Measurements from ENCODE around the gene FABP7.

Gene FABP7

DNA sequence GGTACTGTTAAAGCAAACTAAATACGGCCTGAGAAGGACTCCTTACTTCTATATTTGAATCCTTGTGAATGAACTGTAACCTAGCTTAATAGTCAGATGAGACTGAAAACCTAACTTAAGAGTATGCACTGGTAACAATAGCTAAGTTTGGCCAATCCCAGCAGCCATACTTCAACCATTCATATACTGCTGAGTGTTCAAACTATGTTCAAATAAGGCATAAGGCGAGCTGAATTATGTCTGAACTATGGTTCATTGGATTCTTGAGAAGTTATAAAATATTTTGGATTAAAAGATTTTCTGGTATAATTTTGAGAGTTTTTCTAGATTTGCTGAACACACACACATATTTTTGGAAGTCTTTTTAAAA is 11.8 kb downstream of the FABP7 start:
- FAIRE-seq (no peak), DNase-seq (ENCODE audit: insufficient read length, low spot score) (no peak)

DNA sequence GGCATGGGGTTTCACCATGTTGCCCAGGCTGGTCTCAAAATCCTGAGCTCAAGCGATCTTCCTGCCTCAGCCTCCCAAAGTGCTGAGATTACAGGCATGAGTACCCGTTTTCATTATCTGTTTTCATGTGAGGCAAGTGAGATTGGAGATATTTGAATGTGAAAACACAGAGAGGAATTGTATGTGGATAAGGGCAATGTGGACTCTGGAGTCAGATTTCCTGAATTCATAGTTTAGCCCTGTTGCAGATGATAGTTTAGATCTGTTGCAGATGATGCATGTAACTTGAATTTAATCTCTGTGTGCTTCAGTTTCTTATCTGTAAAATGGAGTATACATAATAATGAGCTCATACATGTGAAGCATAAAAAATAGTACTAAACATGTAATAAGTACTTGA is 13.2 kb downstream of the FABP7 start:
- FAIRE-seq (no peak), DNase-seq (ENCODE audit: insufficient read length, low spot score) (no peak)

DNA sequence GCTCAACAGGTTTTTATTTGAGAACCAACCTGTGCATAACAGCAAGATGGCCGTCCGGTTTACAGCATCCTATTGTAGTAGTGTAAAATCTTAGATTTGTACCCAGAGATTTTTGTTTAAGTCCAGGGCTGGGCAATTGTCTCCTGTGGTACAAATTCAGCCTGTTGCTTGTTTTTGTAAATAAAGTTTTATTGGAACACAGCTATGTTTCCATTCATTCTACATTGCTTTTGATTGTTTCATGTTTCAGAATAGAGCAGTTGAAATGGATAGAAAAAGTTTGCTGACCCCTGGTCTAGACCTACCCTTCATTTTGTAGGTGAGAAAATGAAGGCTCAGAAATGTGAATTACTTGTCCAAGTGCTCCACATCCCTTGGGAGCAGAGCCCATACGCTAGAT is 18.0 kb downstream of the FABP7 start:
- FAIRE-seq = no peak
- no peak for DNase-seq (ENCODE audit: insufficient read length, low spot score)

DNA sequence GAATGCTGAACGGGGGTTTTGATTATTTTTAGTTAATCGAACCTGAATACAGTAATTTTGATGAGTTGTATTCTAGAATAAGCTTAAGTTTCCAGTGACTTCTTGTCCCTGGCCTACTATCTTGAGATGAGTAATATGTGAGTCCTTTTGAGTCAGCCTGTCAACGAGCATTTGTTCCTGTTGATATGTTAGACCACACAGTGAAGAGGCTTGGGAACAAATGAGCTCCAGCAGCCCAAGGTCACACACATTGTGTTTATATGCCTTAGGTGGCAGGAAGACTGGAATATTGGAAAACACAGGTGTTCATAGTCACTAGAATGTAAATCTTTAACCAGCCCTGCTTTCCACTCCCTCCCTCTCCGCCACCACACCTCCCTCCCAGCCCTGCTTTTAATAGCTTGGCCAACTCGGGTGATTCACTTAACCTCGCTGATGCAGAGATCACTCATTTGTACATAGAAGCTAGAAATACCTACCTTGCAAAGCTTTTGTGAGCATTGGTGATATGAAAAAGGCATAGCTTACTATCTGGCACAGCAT is 18.7 kb downstream of the FABP7 start:
- FAIRE-seq (no peak), DNase-seq (ENCODE audit: insufficient read length, low spot score) (no peak)

DNA sequence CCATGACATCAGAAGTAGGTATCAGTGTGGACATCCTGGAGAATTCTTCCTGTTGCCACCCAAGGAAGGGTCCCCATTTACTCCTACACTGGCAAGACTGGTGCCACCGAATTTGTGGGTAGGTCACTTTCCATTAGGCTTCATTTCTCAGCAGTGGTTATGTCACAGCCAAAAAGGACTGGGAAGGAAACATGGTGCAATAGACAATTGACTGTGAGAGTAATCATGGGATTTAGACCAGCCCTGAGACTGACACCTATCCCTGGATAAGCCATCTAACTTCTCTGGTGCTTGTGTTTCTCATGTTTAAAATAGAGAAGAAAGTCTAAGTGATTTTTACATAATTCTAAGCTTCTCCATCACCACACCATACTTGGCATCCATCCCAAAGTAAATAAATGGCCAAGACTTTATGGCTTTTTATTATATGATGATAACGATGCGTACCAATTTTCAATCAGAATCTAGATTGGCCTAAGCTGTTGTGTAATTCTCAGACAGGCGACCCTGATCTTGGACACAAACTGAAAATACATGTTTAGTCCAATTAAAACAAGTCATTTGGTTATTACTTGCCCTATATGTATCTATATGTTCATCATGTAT is 19.7 kb downstream of the FABP7 start:
- FAIRE-seq = no peak

DNA sequence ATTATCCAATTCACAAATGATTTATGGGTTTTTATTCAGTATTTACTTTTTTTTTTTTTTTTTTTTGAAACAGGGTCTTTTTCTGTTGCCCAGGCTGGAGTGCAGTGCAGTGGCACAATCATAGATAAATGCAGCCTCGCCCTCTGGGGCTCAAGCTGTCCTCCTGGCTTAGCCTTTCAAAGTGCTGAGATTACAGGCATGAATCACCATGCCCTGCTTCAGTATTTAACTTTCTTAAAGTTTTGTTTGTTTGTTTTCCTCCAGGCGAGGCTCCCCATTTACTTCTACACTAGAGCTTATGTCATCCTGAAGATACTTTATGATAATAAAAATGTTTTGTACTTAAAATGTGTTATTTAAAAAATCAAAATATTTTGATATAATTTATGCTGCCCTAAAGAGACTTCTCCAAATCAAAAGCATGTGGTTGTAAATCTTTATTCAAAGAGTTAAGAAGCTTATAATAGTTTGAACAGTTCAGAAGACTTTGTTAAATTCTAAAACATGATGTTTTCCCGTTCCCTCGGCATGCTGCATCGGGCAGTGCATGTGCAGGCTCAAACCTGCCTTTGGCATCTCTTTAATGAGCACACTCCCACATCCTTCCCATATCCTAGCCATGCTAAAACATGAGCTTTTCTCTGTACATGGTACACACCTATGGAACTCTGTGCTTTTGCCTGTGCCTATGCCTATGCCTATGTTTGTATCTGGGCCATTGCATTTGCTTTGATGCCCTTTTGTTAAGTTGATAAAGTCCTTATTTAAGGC is 20.6 kb downstream of the FABP7 start:
- FAIRE-seq (no peak), DNase-seq (ENCODE audit: insufficient read length, low spot score) (no peak)

More for the DNA sequence above, 19.7 kb downstream of the FABP7 start:
- no peak for DNase-seq (ENCODE audit: insufficient read length, low spot score)

DNA sequence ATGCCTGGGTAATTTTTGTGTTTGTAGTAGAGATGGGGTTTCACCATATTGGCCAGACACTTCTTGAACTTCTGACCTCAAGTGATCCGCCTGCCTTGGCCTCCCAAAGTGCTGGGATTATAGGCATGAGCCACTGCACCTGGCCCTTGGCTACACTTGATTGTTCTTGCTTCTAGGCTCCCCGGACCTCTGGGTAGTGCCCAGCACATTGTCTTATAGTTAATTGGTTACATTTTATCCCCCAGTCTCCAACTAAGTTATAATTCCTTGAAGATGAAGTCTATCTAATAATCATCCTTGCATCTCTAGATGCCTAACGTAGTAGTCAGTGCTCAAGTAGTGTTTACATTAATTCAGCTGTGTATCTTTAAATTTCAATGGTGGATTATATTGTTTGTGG is 21.4 kb downstream of the FABP7 start:
- DNase-seq (ENCODE audit: insufficient read length, low spot score) (no peak), FAIRE-seq (no peak)

DNA sequence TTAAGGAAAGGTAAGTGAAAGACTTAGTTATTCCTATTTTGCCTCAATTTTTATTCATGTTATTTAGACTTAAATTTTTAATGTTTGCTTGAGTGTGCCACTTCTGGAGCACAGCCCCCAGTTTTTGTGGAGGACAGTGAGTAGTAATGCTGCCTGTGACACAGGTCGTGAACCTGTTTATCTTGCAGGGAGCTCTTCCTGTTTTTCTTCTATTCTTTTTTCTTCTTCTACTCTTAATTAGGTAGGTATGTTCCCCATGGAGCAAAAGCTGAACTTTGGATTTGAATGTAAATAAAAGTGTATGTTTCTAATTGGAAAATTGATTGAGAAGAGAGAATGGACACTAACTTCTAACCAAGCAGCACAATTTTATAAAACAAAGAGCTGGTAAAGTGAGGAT is 21.9 kb downstream of the FABP7 start:
- no peak for FAIRE-seq
- no peak for DNase-seq (ENCODE audit: insufficient read length, low spot score)

DNA sequence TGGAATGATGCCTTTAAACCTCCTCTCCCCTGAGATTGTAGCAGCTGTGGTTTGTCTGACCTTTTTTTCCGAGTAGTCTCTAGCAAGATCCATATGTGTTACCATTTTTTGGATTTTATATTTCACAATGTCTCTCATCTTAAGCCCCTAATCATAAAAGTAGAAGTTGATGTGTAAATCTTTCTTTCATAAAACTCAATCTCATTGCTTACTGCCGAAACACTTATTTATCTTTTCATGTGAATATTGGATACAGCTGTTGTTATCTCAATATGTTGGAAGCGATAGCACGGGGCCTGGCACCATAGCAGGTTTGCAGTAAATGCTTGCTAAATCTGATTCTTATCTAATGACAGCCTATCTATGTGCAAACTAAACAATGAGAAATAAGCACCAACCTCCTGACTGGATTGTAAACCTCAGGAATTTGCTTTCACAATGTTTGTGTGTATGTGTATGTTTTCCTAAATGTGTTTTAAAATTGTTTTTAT is 23.7 kb downstream of the FABP7 start:
- no peak for FAIRE-seq
- no peak for DNase-seq (ENCODE audit: insufficient read length, low spot score)

DNA sequence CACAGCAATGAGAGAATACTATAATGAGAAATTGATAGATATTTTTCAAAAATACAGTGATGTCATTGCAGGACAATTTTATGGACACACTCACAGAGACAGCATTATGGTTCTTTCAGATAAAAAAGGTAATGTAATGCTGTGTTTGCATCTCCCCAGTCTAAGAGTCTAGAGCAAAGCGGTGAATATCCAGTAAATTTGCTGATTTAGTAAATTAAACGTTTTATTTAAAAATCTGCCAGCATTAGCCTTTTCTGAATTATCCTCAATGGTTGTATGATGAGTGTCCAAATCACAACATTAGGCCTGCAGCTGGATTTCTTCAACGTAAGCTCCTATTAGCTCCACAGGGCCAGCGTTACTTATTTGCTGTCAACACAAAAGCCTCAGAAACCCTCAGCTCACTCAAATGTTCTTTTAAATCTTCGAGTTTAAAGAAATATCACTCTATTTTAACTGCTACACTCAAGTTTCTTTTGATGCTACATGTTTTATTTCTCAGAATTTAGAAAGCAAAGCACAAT is 25.5 kb downstream of the FABP7 start:
- DNase-seq (ENCODE audit: insufficient read length, low spot score) = no peak
- no peak for FAIRE-seq

DNA sequence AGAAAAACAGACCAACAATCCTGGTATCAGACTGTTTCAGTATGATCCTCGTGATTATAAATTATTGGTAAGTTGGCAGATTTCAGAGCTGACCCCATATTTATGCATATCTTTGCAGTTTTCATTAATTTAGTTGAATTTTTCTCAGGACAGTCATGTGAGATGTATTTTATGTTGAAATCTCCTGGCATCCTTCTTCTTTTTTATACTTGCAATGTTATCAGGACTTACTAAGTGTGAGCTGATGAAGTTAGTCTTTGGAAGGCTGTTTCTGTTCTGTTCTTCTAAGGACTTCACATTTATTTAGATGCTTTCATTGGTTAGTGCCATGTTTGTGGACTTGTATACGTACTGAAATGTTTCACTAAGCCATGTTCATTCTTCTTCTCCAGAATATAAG is 26.8 kb downstream of the FABP7 start:
- DNase-seq (ENCODE audit: insufficient read length, low spot score) (no peak), FAIRE-seq (no peak)

DNA sequence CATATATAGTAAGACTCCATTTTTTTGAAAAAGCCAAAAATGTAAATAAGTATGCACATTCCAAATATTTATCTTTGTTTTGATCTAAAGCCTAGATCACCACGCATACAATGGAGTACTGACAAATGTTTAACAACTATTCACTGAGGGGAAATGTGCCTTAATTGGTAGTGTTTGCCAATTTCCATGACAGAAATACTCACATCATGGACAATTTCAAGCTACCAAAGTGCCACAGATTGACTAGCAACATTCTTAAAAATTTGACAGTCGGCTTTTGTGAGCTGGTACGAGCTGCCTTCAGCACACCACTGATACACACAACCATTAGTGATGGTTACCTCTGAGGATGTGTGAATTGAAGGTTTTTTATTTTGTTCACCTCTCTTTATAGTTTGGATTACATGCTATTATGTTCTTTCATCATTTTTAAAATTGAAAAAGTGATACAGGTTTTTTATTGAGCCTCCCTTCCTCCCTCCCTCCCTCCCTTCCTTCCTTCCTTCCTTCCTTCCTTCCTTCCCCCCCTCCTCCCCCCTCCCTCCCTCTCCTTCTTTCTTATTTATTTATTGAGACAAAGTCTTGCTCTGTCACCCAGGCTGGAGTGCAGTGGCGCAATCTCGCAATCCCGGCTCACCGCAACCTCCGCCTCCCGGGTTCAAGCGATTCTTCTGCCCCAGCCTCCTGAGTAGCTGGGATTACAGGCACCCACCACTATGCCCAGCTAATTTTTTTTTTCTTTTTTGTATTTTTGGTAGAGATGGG is 28.8 kb downstream of the FABP7 start:
- no peak for FAIRE-seq

DNA sequence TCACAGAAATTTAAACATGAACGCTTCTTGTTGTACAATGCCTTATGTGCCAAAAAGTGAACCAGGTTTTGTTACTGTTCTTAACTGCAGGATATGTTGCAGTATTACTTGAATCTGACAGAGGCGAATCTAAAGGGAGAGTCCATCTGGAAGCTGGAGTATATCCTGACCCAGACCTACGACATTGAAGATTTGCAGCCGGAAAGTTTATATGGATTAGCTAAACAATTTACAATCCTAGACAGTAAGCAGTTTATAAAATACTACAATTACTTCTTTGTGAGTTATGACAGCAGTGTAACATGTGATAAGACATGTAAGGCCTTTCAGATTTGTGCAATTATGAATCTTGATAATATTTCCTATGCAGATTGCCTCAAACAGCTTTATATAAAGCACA is 29.5 kb downstream of the FABP7 start:
- DNase-seq (ENCODE audit: insufficient read length, low spot score) (no peak), FAIRE-seq (no peak)

More for the DNA sequence above, 28.8 kb downstream of the FABP7 start:
- no peak for DNase-seq (ENCODE audit: insufficient read length, low spot score)

DNA sequence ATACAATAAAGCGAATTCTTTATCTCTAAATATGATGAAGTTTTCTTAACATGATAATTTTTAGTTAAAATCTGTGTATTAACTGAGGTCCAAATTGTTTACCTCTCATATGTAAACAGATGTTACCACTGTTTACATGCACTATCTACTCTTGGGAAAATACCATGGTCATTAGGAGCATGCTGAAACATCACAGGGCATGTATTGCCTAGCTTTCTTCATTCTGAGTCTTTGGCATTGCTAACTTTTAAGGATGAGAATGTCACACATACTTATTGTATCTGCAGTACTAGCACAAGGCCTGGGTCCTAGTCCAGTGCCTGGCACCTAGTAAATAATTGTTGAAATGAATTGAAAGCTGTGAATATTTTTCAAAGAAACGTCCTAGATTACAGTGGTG is 30.2 kb downstream of the FABP7 start:
- FAIRE-seq (no peak), DNase-seq (ENCODE audit: insufficient read length, low spot score) (no peak)

DNA sequence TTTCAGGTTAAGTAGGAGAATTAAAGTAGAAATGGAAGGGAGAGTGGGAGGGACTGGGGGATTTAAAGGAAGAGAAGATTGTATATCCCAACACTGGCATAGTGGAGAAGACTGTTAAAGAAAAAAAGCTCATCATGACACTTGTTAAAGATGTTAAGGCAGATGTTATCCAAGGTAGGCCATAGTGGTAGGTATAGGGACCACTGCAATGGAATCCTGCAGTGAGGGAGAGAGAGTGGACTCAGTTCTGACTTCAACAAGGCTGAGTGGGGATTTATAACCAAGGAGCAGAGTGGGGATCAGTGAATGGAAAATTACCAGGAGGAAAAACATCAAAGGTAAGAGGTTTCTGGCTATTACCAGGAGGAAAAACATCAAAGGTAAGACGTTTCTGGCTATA is 30.7 kb downstream of the FABP7 start:
- DNase-seq (ENCODE audit: insufficient read length, low spot score) = no peak
- no peak for FAIRE-seq

DNA sequence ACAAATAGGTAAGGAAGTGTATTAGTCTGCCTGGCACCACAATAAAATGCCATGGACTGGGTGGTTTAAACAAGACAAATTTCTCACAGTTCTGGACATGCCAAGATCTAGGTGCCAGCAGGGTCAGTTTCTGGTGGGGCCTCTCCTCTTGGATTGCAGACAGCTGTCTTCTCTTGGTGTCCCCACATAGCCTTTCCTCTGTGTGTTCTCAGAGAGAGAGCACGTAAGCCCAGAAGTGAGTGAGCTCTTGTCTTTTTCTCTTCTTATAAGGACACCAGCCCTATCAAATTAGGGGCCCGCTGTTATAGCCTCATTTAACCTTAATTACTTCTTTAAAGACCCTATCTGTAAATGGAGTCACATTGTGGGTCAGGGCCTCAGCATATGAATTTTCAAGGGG is 37.8 kb downstream of the FABP7 start:
- DNase-seq (ENCODE audit: insufficient read length, low spot score) (no peak), FAIRE-seq (no peak)

DNA sequence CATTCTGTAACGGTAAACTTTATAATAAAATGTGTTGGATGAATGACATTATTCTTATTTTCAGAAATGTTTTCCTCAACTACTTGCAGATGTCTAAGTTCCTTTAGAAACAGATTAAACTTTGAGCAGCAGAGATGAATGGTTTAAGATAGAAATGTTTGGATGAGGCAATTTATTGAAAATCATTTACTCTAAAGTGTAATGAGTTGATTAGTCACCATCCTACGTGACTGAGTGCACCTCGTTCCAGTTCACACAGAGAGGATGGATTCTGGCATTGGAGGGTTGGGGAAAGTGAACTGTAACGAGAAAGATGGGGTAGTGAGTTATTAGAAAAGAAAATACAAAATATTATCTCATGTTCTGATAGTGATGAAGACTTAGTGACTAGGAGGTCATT is 38.2 kb downstream of the FABP7 start:
- no peak for FAIRE-seq
- DNase-seq (ENCODE audit: insufficient read length, low spot score) = no peak

DNA sequence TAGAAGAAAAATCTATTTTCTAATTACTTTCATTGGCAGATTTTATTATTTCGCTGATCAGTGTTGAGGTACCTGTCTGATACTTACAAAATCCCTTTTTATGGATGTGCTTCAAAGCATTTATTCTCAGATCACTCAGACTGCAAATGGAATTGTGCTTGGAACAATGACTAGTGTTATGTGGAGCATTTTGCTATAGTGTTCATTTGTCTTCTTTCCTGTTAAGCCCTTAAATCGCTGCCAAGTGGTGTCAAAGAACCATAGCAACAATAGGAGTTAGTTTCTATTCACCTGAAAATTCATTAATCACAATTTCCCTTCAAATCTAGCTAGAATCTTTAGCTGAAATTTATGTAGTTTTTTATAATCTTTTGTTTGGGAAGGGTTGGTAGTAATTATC is 39.4 kb downstream of the FABP7 start:
- FAIRE-seq (no peak), DNase-seq (ENCODE audit: insufficient read length, low spot score) (no peak)

DNA sequence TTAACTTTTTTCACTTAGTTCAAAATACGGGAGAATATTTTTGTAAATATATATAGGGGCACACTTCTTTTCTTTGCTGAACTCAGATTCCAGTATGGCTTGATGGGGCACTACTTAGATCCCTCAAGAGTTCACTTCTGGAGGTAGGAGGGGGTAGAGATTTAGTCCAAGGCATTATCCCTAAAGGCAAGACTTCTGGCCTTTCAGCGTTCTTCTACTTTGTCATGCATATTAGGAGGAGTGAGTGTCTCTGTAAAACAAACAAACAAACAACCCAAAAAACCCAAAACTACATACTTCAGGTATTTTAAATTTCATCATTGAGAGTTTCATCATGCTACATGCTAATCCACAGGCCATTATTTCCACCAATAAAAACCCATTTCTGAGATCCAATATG is 41.6 kb downstream of the FABP7 start:
- FAIRE-seq (no peak), DNase-seq (ENCODE audit: insufficient read length, low spot score) (no peak)

DNA sequence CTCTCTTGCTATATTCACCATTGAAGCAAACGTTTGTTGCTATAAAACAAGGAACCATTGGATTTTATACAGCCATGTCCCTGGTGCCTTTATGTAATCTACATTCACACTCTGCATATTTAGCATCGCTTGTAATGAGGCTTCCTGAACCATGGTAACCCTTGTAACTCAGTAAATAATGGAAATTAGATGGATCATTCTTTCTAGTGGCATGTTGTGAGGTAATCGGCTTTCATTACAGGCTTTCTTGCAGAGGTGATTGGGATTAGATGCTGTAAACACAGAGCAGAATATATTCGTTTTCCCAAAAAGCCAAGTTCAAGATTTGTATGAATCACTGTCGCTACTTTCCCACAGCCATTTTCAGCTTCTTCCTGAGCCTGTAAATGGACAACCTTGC is 45.6 kb downstream of the FABP7 start:
- FAIRE-seq (no peak), DNase-seq (ENCODE audit: insufficient read length, low spot score) (no peak)

DNA sequence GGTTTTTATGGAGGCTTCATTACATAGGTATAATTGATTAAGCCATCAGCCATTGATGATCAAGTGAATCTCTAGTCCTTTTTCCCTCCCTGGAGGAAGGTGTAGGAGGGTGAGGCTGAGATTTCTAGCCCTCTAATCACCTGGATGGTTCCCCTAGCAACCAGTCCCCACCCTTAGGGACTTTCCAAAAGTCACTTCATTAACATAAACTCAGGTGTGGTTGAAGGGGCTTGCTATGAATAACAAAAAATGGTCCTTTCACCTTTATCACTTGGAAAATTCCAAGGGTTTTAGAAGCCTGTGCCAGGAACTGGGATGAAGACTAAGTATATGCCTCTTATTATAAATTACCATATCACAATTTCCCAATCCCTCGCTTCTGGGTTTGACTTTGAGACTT is 49.9 kb downstream of the FABP7 start:
- DNase-seq (ENCODE audit: insufficient read length, low spot score) (no peak), FAIRE-seq (no peak)
